GM12864 (cell line): Measurements from ENCODE around the gene SECTM1.

ENCODE experiments used
- DNase-seq: peaks from one replicate; pipeline ENCODE4 v3.0.0-alpha.2; 2011; ENCODE audit warnings: low read depth
- H3K4me3 ChIP-seq: 2 replicates; pipeline ENCODE4 v1.5.1; 2011; ENCODE audit warnings: mild to moderate bottlenecking, low read depth, low read length, control low read depth
- CTCF ChIP-seq: IDR thresholded peaks from 2 replicates; pipeline ENCODE4 v1.5.1; 2011; ENCODE audit warnings: low read depth, mild to moderate bottlenecking, moderate library complexity, low read length, control low read depth, inconsistent platforms; ENCODE audit errors: missing control alignments

SECTM1 gene

DNA sequence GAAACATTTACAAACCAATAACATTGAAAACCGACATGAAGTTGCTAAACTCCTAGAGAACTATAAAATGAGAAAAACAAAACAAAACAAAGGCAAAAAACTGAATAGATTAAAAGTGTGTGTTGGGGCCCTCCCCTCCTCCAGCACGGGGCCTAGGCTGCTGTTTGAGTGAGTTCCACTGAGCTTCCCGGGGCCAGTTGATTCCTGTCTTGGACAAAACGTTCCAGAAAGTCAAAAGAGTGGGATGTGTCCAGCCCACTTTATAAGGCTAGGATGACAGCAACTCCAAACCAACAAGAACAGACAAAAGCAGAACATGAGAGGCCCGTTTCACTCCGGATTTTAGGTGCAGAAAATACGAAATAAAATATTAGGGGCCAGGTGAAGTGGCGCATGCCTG is 48.4 kb downstream of the SECTM1 start:
- TF ChIP-seq CTCF: no peak
- DNase-seq: no peak

DNA sequence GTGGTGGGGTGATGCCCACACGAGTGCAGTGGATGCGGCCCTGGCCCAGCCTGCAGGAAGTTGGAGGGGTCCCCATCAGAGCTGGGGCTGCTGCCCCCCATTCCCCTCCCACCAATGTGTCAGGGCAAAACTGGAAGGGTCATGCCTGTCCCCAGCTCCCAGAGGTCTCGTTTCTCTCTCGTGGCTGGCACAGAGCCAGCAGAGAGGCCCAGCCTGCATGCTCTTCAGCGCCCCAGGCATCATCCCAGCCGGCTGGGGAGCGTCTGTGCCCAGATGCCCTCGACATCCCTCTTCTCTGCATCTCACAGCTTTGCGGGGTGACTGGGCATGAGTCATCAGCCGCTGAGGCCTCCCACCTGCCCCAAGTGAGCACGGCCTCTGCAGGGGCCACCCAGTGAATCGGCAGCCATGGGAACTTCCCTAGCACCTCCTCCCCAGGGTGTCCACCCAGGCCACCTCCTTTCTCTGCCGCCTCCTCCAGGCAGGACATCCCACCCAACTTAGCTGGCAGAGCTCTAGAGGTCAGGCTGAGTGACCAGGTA is 50.3 kb downstream of the SECTM1 start:
- no peak for DNase-seq
- TF ChIP-seq CTCF: no peak
- no peak overlapping the region for H3K4me3 ChIP-seq

More for the DNA sequence above, 48.4 kb downstream of the SECTM1 start:
- H3K4me3 ChIP-seq: no peak overlapping the region

- TF ChIP-seq CTCF: no peak
These were observed 51.0 kb downstream of the SECTM1 start for GRCh38 chr17:82282239-82283207.

GRCh38 chr17:82281502-82282238 is 51.9 kb downstream of the SECTM1 start:
- H3K4me3 ChIP-seq: no peak overlapping the region
- no peak for TF ChIP-seq CTCF
- no peak for DNase-seq

More at GRCh38 chr17:82282239-82283207, 51.0 kb downstream of the SECTM1 start:
- H3K4me3 ChIP-seq: no peak overlapping the region
- no peak for DNase-seq

GRCh38 chr17:82281076-82281475 is 52.5 kb downstream of the SECTM1 start:
- no peak for DNase-seq
- H3K4me3 ChIP-seq: no peak overlapping the region
- TF ChIP-seq CTCF: no peak

- no peak for DNase-seq
- H3K4me3 ChIP-seq: no peak overlapping the region
- TF ChIP-seq CTCF: no peak
These were observed 53.0 kb downstream of the SECTM1 start for GRCh38 chr17:82280537-82280936.
